GM06990 (cell line): ENCODE results near the gene REC114.
"Not testable (repeated sequence)": the region's sequence is repeated elsewhere in the genome, so short reads cannot be mapped to it uniquely, and the experiment has no call there.

Experiments
- DNase-seq: peaks from one replicate; pipeline ENCODE4 v3.0.0-alpha.2; 2011; ENCODE audit not compliant: insufficient read length; ENCODE audit errors: extremely low read depth
- H3K27me3 ChIP-seq: replicated peaks from 2 replicates; pipeline ENCODE4 v1.6.0; 2011; ENCODE audit warnings: low read length; ENCODE audit not compliant: control insufficient read depth, insufficient read depth
- H3K36me3 ChIP-seq: 2 replicates; pipeline ENCODE4 v1.5.1; 2011; ENCODE audit warnings: low read length; ENCODE audit not compliant: control insufficient read depth, insufficient read depth
- H3K4me3 ChIP-seq: replicated peaks from 2 replicates; pipeline ENCODE4 v1.5.1; 2011; ENCODE audit warnings: low read depth, mild to moderate bottlenecking, control low read depth, low read length
- CTCF ChIP-seq: IDR thresholded peaks from 2 replicates; pipeline ENCODE4 v1.5.1; 2011; ENCODE audit warnings: low read length, control low read depth, mild to moderate bottlenecking, inconsistent platforms; ENCODE audit not compliant: insufficient read depth, poor library complexity, severe bottlenecking

The REC114 gene

GRCh38 chr15:73433873-73434272 is 9.1 kb upstream of the REC114 start:
- no peak overlapping the region for H3K4me3 ChIP-seq
- H3K27me3 ChIP-seq: peaks cover 2% of the 10 kb centered on the region
- DNase-seq: no peak
- TF ChIP-seq CTCF: no peak
- H3K36me3 ChIP-seq: no peaks in the 10 kb centered on the region

- Histone ChIP-seq H3K36me3 (no peaks in the 10 kb centered on the region), H3K27me3 (peaks cover 2% of the 10 kb centered on the region), H3K4me3 (no peak overlapping the region)
- no peak for DNase-seq
- no peak for TF ChIP-seq CTCF
Observed at GRCh38 chr15:73436613-73437012, 6.4 kb upstream of the REC114 start.

- Histone ChIP-seq H3K36me3 (no peaks in the 10 kb centered on the region), H3K4me3 (no peak overlapping the region), H3K27me3 (peaks cover 2% of the 10 kb centered on the region)
- no peak for TF ChIP-seq CTCF
- DNase-seq: no peak
Observed at GRCh38 chr15:73437543-73438109, 5.3 kb upstream of the REC114 start.

GRCh38 chr15:73438651-73439050 is 4.3 kb upstream of the REC114 start:
- no peak for DNase-seq
- Histone ChIP-seq H3K27me3 (peaks cover 2% of the 10 kb centered on the region), H3K36me3 (no peaks in the 10 kb centered on the region), H3K4me3 (no peak overlapping the region)
- no peak for TF ChIP-seq CTCF

- no peak for TF ChIP-seq CTCF
- no peaks in the 10 kb centered on the region for H3K36me3 ChIP-seq
- no peak for DNase-seq
- H3K4me3 ChIP-seq: no peak overlapping the region
- H3K27me3 ChIP-seq: no peaks in the 10 kb centered on the region; the same call in 1 of the 2 replicates
Observed at GRCh38 chr15:73440571-73440970, 2.4 kb upstream of the REC114 start.

- TF ChIP-seq CTCF: no peak
- no peak for DNase-seq
- H3K27me3 ChIP-seq: no peaks in the 10 kb centered on the region; the same call in 1 of the 2 replicates
Observed at GRCh38 chr15:73442421-73442820, 543 bp upstream of the REC114 start.

GRCh38 chr15:73447471-73447870 is 4.5 kb downstream of the REC114 start:
- H3K4me3 ChIP-seq, H3K36me3 ChIP-seq, H3K27me3 ChIP-seq, DNase-seq: not testable (repeated sequence)

More at GRCh38 chr15:73442421-73442820, 543 bp upstream of the REC114 start:
- Histone ChIP-seq H3K36me3 (no peaks in the 10 kb centered on the region), H3K4me3 (no peak overlapping the region)

GRCh38 chr15:73448158-73448758 is 5.3 kb downstream of the REC114 start:
- H3K4me3 ChIP-seq, DNase-seq, H3K27me3 ChIP-seq, H3K36me3 ChIP-seq: not testable (repeated sequence)
